Peyer's patch (tissue), 4 donors: ENCODE results near the gene ESYT2.

Source experiments
- CTCF ChIP-seq, 6 experiments: fragments of 450-650 bp in 4 of 6; fragments of 200-600 bp in 2 of 6; sonication (generic) in 1 of 6; IDR thresholded peaks; one replicate each; pipeline ENCODE4 v1.5.1; 2017 to 2019; ENCODE audit warnings: antibody characterized with exemption in 6 of 6, mild to moderate bottlenecking in 3 of 6, moderate library complexity in 1 of 6
- POLR2A ChIP-seq, 2 donors: fragments of 450-650 bp; IDR thresholded peaks; one replicate each; pipeline ENCODE4 v1.5.1; 2017; ENCODE audit warnings: antibody characterized with exemption in 2 of 2, mild to moderate bottlenecking in 2 of 2, moderate library complexity in 2 of 2

- TF ChIP-seq POLR2A (IDR thresholded peaks at IDR 0.05) (no peak), CTCF (IDR thresholded peaks at IDR 0.05) (no peak)
These were observed 68.9 kb downstream of the ESYT2 start for GRCh38 chr7:158760445-158760764.
